22Rv1 (cell line): ENCODE data around the gene SERHL2.

ENCODE experiments used
- ZFX ChIP-seq: fragments of 450-650 bp; IDR thresholded peaks from 2 replicates; pipeline ENCODE4 v1.6.1; 2017; ENCODE audit warnings: antibody characterized with exemption, borderline replicate concordance
- TF ChIP-seq, protein P1 (sequence below): fragments of 450-650 bp; IDR thresholded peaks from 2 replicates; pipeline ENCODE4 v1.5.1; 2017; ENCODE audit warnings: mild to moderate bottlenecking

DNA sequence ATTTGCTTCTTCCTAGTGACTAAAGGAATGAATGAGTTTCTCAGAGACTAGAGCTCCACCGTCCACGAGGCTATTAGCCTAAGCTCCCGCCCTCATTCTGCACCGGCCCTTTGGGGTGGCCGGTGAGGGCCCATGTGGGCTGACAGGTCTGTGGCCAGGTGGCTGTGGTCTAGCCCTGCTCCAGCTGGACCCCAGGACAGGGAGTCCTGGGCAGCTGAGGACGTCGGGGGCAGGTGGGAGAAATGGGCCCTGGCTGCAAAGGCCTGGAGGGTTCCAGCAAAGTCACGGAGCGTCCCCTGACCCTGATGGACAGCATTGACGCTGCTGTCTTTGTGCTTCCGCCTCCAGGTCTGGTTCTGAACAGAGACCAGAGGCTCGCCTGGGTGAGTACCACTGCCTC, 12.2 kb downstream of the SERHL2 start:
- TF ChIP-seq, protein P1, sequence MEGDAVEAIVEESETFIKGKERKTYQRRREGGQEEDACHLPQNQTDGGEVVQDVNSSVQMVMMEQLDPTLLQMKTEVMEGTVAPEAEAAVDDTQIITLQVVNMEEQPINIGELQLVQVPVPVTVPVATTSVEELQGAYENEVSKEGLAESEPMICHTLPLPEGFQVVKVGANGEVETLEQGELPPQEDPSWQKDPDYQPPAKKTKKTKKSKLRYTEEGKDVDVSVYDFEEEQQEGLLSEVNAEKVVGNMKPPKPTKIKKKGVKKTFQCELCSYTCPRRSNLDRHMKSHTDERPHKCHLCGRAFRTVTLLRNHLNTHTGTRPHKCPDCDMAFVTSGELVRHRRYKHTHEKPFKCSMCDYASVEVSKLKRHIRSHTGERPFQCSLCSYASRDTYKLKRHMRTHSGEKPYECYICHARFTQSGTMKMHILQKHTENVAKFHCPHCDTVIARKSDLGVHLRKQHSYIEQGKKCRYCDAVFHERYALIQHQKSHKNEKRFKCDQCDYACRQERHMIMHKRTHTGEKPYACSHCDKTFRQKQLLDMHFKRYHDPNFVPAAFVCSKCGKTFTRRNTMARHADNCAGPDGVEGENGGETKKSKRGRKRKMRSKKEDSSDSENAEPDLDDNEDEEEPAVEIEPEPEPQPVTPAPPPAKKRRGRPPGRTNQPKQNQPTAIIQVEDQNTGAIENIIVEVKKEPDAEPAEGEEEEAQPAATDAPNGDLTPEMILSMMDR: no peak
- TF ChIP-seq ZFX: no peak
